Fibroblast of mammary gland (primary cell): ENCODE results near the gene NEURL3.
"Not testable (repeated sequence)": the region's sequence is repeated elsewhere in the genome, so short reads cannot be mapped to it uniquely, and the experiment has no call there.

Source experiments
- DNase-seq: peaks from one replicate; pipeline ENCODE4 v3.0.0-alpha.2; 2010; ENCODE audit warnings: low read depth
- H3K4me3 ChIP-seq: 2 replicates; pipeline ENCODE4 v1.5.1; 2011; ENCODE audit warnings: low read depth, mild to moderate bottlenecking, low read length, moderate library complexity; ENCODE audit not compliant: control insufficient read depth
- CTCF ChIP-seq: conservative IDR thresholded peaks from 2 replicates; pipeline ENCODE4 v1.5.1; 2011; ENCODE audit warnings: low read depth, low read length, inconsistent platforms; ENCODE audit not compliant: control insufficient read depth, insufficient read depth

NEURL3 gene, protein sequence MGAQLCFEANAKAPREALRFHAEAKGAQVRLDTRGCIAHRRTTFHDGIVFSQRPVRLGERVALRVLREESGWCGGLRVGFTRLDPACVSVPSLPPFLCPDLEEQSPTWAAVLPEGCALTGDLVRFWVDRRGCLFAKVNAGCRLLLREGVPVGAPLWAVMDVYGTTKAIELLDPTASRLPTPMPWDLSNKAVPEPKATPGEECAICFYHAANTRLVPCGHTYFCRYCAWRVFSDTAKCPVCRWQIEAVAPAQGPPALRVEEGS

GRCh38 chr2:96505231-96505889 lies at the start of gene NEURL3:
TSS of gene NEURL3 (minus strand) at chr2:96505357. CDS start at chr2:96505286, 71 bp downstream.
- no peak within 1 kb of the TSS for H3K4me3 ChIP-seq
- peak; percentile 50 for DNase-seq
- no peak for TF ChIP-seq CTCF

DNA sequence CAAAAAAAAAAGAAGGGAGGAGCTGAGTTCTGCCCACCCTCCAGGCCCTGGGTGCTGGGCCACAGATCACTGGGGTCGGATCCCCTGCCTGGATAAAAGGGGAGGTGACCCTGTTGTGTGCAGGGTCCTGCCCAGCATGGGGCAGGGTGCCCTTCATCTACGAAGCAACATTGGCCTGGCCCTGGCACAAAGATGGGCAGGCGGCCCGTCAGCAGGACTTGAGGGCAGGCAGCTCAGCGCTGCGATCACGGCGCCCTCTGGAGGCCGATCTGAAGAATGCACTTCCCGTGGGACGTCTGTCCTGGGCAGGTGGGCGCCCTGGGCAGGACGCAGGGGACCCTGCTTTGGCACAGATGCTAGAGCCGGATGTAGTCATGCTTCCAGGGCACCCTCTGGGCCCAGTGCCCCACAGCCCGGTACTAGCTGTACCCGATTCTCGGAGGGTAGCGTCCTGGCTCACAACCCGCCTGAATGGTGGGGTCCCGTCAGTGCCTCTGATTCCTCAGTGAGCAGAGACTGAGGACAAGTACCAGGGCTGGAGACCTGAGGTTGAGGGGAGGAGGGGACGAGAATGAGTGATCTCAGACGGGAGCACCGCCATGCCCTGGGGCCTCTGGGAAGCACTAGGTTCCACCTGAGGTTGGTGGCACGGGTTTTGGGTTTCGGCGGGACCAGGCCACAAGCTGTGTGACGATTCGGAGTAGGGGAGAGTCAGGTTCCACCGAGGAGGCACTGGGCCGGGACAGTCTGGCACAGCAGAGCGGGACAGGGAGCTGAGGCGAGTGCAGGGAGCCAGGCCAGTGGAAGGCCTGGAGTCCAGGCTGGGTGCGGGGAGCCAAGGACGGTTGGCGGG lies 49.4 kb upstream of the NEURL3 start:
- DNase-seq: peak; percentile 53
- peak; percentile 81 for TF ChIP-seq CTCF
- no peak overlapping the region for H3K4me3 ChIP-seq

GRCh38 chr2:96553957-96554292 lies 48.8 kb upstream of the NEURL3 start:
- not testable (repeated sequence) for H3K4me3 ChIP-seq, DNase-seq

DNA sequence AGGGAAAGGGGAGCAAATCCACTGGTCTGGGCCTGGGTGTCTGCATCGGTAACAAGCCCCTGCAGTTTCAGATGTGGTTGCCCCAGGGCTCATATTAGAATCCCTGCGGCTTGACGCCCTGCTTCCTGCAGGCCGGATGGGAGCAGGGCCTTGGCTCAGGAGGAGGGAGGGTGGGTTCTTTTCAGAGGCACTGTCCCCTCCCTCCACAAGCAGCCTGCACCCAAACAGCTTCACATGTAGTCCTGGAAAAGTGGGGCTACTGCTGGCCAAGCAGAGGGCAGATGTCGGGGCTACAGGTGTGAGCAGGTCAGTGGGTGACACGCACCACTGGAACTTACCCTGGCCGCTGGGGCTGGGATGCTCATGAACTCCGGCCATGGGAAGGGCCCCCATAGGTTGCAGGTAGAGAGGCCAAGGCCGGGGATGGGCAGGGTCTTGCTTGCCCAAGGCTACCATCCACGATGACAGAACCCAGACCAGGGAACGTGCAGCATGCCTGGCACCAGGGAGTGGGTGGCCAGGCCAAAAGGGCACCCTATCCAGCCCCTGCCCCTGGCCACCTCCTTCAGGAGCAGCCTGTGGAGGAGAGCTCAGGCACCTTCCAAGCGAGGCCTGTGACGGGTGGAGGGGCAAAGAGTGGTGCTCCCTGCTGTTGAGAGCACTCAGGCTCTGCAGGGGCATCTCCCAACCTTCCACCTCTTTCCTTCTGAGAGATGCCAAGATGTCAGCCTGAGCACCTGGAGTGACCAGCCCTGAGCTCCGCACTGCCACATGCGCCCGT lies 48.2 kb upstream of the NEURL3 start:
- no peak for DNase-seq
- TF ChIP-seq CTCF: no peak

DNA sequence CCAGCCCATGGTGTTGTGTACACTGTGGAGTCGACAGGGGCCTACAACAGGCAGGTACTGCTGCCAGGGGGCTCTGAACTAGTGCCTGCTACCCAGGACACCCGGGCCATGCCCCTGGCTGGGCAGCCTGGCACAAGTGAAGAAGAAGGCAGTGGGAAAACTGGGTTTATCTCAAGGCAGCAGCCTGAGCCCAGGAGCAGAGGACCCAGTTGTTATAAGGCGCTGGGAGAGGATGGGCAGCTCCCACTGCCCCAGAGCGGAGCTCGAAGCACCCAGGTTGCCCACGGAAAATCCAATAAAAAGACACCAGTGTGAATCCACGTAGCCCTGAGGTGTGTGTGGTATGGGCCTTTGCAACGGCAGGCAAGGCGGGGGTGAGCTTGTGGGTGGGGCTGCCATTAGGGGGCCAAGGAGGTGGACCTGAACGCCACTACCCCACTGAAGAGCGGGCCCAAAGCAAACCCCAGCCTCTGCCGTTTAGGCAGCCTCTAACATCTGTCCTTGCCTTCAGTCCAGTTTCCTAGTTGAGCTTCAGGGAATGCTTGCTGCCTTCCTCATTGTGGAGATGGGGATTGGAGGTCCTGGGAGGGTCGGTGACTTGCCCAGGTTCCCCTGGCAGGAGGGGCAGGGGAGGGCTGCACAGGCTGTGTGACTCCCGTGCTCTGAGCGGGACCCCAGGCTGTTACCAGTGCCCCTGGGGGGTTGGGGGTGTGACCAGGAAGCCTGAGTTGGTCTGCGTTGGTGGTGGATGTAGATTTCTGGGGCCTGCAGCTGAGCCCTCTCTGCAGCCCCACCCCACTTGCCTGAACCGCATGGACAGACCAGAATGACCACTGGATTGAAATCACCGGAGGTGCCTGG lies 47.4 kb upstream of the NEURL3 start:
- no peak for DNase-seq
- TF ChIP-seq CTCF: no peak
- H3K4me3 ChIP-seq: no peak overlapping the region

More for the DNA sequence above, 48.2 kb upstream of the NEURL3 start:
- no peak overlapping the region for H3K4me3 ChIP-seq

DNA sequence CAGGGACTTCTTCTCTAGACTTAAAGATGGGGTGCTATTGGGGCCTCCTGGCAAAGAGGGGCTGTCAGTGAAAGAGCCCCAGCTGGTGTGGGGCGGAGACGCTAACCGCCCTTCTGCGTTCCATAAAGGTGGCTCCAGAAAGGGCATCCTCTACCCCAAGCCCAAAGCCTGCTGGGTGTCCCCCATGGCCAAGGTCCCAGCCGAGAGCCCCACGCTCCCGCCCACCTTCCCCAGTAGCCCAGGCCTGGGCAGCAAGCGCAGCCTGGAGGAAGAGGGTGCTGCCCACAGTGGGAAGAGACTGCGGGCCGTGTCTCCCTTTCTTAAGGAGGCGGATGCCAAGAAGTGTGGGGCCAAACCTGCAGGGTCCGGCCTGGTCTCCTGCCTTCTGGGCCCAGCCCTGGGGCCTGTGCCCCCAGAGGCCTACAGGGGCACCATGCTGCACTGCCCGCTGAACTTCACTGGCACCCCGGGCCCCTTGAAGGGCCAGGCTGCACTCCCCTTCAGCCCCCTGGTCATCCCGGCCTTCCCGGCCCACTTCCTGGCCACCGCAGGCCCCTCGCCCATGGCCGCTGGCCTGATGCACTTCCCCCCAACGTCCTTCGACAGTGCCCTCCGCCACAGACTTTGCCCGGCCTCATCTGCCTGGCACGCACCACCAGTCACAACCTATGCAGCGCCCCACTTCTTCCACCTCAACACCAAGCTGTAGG lies 46.6 kb upstream of the NEURL3 start:
- TF ChIP-seq CTCF: no peak
- H3K4me3 ChIP-seq: no peak overlapping the region
- no peak for DNase-seq
